LNCAP (cell line): ENCODE results near the gene INPP5A.

Experiments used
- CTCF ChIP-seq: fragments of 450-650 bp; IDR thresholded peaks from 2 replicates; pipeline ENCODE4 v1.5.1; 2017; ENCODE audit warnings: mild to moderate bottlenecking

Gene INPP5A

DNA sequence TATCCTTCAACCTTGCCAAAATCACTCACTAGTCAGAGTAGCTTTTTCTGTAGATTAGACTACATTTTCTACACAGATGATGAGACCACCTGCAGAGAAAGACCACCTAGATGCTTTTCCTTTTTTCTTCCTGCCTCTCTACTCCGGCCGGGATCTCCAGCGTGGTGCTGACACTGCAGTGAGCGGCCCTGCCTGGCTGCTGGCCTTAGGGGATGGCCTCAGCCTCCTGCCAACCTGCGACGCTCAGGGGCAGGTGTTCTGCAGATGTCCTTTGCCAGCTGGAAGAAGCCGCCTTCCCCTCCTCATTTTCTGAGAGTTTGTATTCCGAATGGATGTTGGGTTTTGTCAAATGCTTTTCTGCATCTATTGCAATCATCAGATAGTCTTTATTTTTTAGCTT is 291.8 kb downstream of the INPP5A start:
- no peak for TF ChIP-seq CTCF

GRCh38 chr10:132832186-132832969 is 294.8 kb downstream of the INPP5A start:
- TF ChIP-seq CTCF, result no peak
